ENCODE measurements around the gene STARD3.

The STARD3 gene

GRCh38 chr17:39621523-39622379 lies 15.2 kb upstream of the STARD3 start:
- DNase-seq: peak; percentile 59 to 76

GRCh38 chr17:39622380-39623006 lies 14.5 kb upstream of the STARD3 start:
- peak in 1 of 2 experiments; percentile 31 for DNase-seq

GRCh38 chr17:39623356-39623950 lies 13.5 kb upstream of the STARD3 start:
- peak; percentile 45 to 64 for DNase-seq

- DNase-seq: no peak
Measured at GRCh38 chr17:39624313-39624712, 12.6 kb upstream of the STARD3 start.

- no peak for DNase-seq
Measured at GRCh38 chr17:39625198-39625785, 11.7 kb upstream of the STARD3 start.

- no peak for DNase-seq
Measured at GRCh38 chr17:39626171-39627046, 10.5 kb upstream of the STARD3 start, which contains the start of gene PPP1R1B. TSS of gene PPP1R1B (plus strand) at chr17:39626952. CDS start at chr17:39627393, 441 bp downstream.

GRCh38 chr17:39627047-39627711 lies 9.8 kb upstream of the STARD3 start:
- DNase-seq: no peak

- DNase-seq: no peak
Measured at GRCh38 chr17:39627712-39628516, 9.0 kb upstream of the STARD3 start.

GRCh38 chr17:39628655-39629493 lies 8.1 kb upstream of the STARD3 start:
- no peak for DNase-seq

- DNase-seq: no peak
Measured at GRCh38 chr17:39629494-39629880, 7.5 kb upstream of the STARD3 start.

- DNase-seq: no peak
Measured at GRCh38 chr17:39629898-39630297, 7.0 kb upstream of the STARD3 start.

- no peak for DNase-seq
Measured at GRCh38 chr17:39631403-39631802, 5.5 kb upstream of the STARD3 start.

GRCh38 chr17:39632153-39632941 lies 4.6 kb upstream of the STARD3 start:
- DNase-seq: no peak

GRCh38 chr17:39633570-39634183 lies 3.3 kb upstream of the STARD3 start:
- DNase-seq: no peak

GRCh38 chr17:39634384-39634871 lies 2.5 kb upstream of the STARD3 start:
- peak in 1 of 2 experiments; percentile 29 for DNase-seq

- no peak for DNase-seq
Measured at GRCh38 chr17:39635614-39636176, 1.2 kb upstream of the STARD3 start.

GRCh38 chr17:39636587-39636926 lies 387 bp upstream of the STARD3 start:
- no peak for DNase-seq

GRCh38 chr17:39638317-39638716 lies 1.4 kb downstream of the STARD3 start:
- DNase-seq: no peak
